GM10266 (cell line): ENCODE data around the gene SFXN5.
"Not testable (repeated sequence)": the region's sequence is repeated elsewhere in the genome, so short reads cannot be mapped to it uniquely, and the experiment has no call there.

Experiments
- DNase-seq: peaks from one replicate; pipeline ENCODE4 v3.0.0; 2012; ENCODE audit errors: extremely low spot score
- CTCF ChIP-seq: IDR thresholded peaks from 2 replicates; pipeline ENCODE4 v1.5.1; 2012; ENCODE audit warnings: mild to moderate bottlenecking, low read depth; ENCODE audit not compliant: control insufficient read depth, insufficient read depth; ENCODE audit errors: missing control alignments

The SFXN5 gene

GRCh38 chr2:72915907-72916742 is 155.4 kb downstream of the SFXN5 start:
- peak; percentile 85 for DNase-seq
- no peak for TF ChIP-seq CTCF

- no peak for DNase-seq
- no peak for TF ChIP-seq CTCF
These were observed 156.1 kb downstream of the SFXN5 start for GRCh38 chr2:72915320-72915906.

- TF ChIP-seq CTCF, result no peak
- DNase-seq, result no peak
These were observed 156.8 kb downstream of the SFXN5 start for GRCh38 chr2:72914589-72915319.

GRCh38 chr2:72914206-72914559 is 157.3 kb downstream of the SFXN5 start:
- no peak for DNase-seq
- no peak for TF ChIP-seq CTCF

- DNase-seq, result no peak
- no peak for TF ChIP-seq CTCF
These were observed 157.9 kb downstream of the SFXN5 start for GRCh38 chr2:72913486-72914205.

- no peak for DNase-seq
- TF ChIP-seq CTCF, result no peak
These were observed 160.3 kb downstream of the SFXN5 start for GRCh38 chr2:72911256-72911655.

- no peak for TF ChIP-seq CTCF
- DNase-seq, result no peak
These were observed 162.8 kb downstream of the SFXN5 start for GRCh38 chr2:72908741-72909140.

- not testable (repeated sequence) for DNase-seq
These were observed 164.1 kb downstream of the SFXN5 start for GRCh38 chr2:72907369-72907768.
